PC-9 (cell line): Measurements from ENCODE around the gene TRAM2. TPM values are rescaled to one million over a fixed set of nuclear protein-coding genes. Genes with fewer than 3 reads are reported as not detected.

Experiments
- BruUV-seq: library from RNA; stranded (reverse); fragments of 400-500 nt; replicated peaks from 2 replicates; lab custom pipeline; 2021; lab: Mats Ljungman, UMichigan
- CTCF ChIA-PET: fragments of 300-600 bp; sonication (Branson Sonifier 250); formaldehyde crosslinking; loops from one replicate; lab custom pipeline; 2022; ENCODE audit warnings: antibody characterized with exemption; lab: Charles Lee
- POLR2A ChIA-PET: fragments of 300-600 bp; sonication (Branson Sonifier 250); formaldehyde crosslinking; loops from one replicate; lab custom pipeline; 2022; ENCODE audit warnings: antibody characterized with exemption; ENCODE audit not compliant: unreplicated experiment; lab: Charles Lee
- DNase-seq, 2 experiments: peaks; one replicate each; pipeline versions ENCODE4 v3.0.0 to v3.0.0-alpha.2; 2015 to 2022; ENCODE audit warnings: mixed read lengths in 1 of 2
- H2AFZ ChIP-seq: fragments of 200-600 bp; sonication (generic); 2 replicates; pipeline ENCODE4 v1.8.1; 2017; ENCODE audit warnings: antibody characterized with exemption
- H3F3A ChIP-seq: fragments of 200-600 bp; sonication (generic); 2 replicates; pipeline ENCODE4 v1.8.1; 2017; ENCODE audit warnings: antibody characterized with exemption, mild to moderate bottlenecking, low read depth; ENCODE audit not compliant: insufficient read depth
- H3K27ac ChIP-seq: fragments of 200-600 bp; sonication (generic); 2 replicates; pipeline ENCODE4 v1.6.1; 2016; ENCODE audit warnings: mixed run types
- H3K27me3 ChIP-seq: fragments of 200-600 bp; sonication (generic); 2 replicates; pipeline ENCODE4 v1.6.1; 2016; ENCODE audit warnings: low read depth, mixed run types; ENCODE audit not compliant: insufficient read depth
- H3K36me3 ChIP-seq: fragments of 200-600 bp; sonication (generic); 2 replicates; pipeline ENCODE4 v1.6.1; 2016; ENCODE audit warnings: low read depth, mixed run types
- H3K4me1 ChIP-seq: fragments of 200-600 bp; sonication (generic); replicated peaks from 2 replicates; pipeline ENCODE4 v1.6.1; 2016; ENCODE audit warnings: mixed run types; ENCODE audit not compliant: insufficient read depth
- H3K4me2 ChIP-seq: fragments of 200-600 bp; sonication (generic); 2 replicates; pipeline ENCODE4 v1.6.1; 2017; ENCODE audit warnings: mixed run types
- H3K4me3 ChIP-seq: fragments of 200-600 bp; sonication (generic); 2 replicates; pipeline ENCODE4 v1.6.1; 2016; ENCODE audit warnings: mixed run types
- H3K79me2 ChIP-seq: fragments of 200-600 bp; sonication (generic); 2 replicates; pipeline ENCODE4 v1.6.1; 2017; ENCODE audit warnings: low read depth, mixed run types
- H3K9me2 ChIP-seq: fragments of 200-600 bp; sonication (generic); 2 replicates; pipeline ENCODE4 v1.8.1; 2017; ENCODE audit warnings: mild to moderate bottlenecking; ENCODE audit not compliant: insufficient read depth
- H3K9me3 ChIP-seq: fragments of 200-600 bp; sonication (generic); 2 replicates; pipeline ENCODE4 v1.8.1; 2016; ENCODE audit warnings: low read depth; ENCODE audit not compliant: insufficient read depth
- H4K20me1 ChIP-seq: fragments of 200-600 bp; sonication (generic); 2 replicates; pipeline ENCODE4 v1.8.1; 2017; ENCODE audit not compliant: insufficient read depth
- EZH2 ChIP-seq: fragments of 200-600 bp; sonication (generic); IDR thresholded peaks from 2 replicates; pipeline ENCODE4 v1.8.0; 2017; ENCODE audit warnings: antibody characterized with exemption, low read depth
- intact Hi-C: fragments of 100-400 bp; cut with micrococcal nuclease; formaldehyde crosslinking; loops from one replicate; pipeline ENCODE4 v1.10.0; 2022; ENCODE audit not compliant: unreplicated experiment
- total RNA-seq: library from RNA; stranded (reverse); gene quantifications from 2 replicates; pipeline ENCODE4 v1.2.3, GENCODE V29; 2021
- TF ChIP-seq, protein P1 (sequence below): fragments of 200-600 bp; sonication (generic); conservative IDR thresholded peaks from 2 replicates; pipeline ENCODE4 v1.6.1; 2017; ENCODE audit warnings: mixed run types, antibody characterized with exemption, mild to moderate bottlenecking, moderate library complexity

The TRAM2 gene
- total RNA-seq, 1 experiment from 2014 or later, result 40.9 TPM

DNA sequence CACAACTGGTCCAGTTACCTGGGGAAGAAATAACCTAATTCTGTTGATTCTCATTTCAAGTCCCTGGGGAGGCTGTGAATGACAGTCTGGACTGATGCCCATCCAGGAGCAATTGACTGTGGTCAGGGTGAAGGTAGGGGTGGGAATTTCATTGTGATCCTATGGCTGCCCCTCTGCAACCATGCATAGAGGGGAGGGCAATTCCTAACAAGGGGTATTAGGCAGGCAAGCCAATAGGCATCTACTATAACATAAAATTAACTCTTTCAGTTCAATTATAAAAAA lies 44.0 kb upstream of the TRAM2 start:
- Histone ChIP-seq H3K27ac (no peak overlapping the region), H3F3A (no peaks in the 10 kb centered on the region), H3K4me3 (no peak overlapping the region), H3K9me3 (no peaks in the 10 kb centered on the region), H4K20me1 (no peaks in the 10 kb centered on the region), H3K36me3 (no peaks in the 10 kb centered on the region), H2AFZ (no peak overlapping the region), H3K9me2 (0 out of 2 replicates have a peak, but pooled peaks cover 4% of the 10 kb centered on the region), H3K79me2 (no peaks in the 10 kb centered on the region), H3K4me1 (no peaks in the 10 kb centered on the region), H3K4me2 (no peak overlapping the region), H3K27me3 (no peaks in the 10 kb centered on the region)
- POLR2A ChIA-PET, result no interaction called here
- intact Hi-C loops, result no loop called here
- CTCF ChIA-PET, result no interaction called here
- BruUV-seq, result no TSS peak
- no peak for TF ChIP-seq EZH2
- TF ChIP-seq, protein P1, sequence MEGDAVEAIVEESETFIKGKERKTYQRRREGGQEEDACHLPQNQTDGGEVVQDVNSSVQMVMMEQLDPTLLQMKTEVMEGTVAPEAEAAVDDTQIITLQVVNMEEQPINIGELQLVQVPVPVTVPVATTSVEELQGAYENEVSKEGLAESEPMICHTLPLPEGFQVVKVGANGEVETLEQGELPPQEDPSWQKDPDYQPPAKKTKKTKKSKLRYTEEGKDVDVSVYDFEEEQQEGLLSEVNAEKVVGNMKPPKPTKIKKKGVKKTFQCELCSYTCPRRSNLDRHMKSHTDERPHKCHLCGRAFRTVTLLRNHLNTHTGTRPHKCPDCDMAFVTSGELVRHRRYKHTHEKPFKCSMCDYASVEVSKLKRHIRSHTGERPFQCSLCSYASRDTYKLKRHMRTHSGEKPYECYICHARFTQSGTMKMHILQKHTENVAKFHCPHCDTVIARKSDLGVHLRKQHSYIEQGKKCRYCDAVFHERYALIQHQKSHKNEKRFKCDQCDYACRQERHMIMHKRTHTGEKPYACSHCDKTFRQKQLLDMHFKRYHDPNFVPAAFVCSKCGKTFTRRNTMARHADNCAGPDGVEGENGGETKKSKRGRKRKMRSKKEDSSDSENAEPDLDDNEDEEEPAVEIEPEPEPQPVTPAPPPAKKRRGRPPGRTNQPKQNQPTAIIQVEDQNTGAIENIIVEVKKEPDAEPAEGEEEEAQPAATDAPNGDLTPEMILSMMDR, result no peak
- no peak for DNase-seq

DNA sequence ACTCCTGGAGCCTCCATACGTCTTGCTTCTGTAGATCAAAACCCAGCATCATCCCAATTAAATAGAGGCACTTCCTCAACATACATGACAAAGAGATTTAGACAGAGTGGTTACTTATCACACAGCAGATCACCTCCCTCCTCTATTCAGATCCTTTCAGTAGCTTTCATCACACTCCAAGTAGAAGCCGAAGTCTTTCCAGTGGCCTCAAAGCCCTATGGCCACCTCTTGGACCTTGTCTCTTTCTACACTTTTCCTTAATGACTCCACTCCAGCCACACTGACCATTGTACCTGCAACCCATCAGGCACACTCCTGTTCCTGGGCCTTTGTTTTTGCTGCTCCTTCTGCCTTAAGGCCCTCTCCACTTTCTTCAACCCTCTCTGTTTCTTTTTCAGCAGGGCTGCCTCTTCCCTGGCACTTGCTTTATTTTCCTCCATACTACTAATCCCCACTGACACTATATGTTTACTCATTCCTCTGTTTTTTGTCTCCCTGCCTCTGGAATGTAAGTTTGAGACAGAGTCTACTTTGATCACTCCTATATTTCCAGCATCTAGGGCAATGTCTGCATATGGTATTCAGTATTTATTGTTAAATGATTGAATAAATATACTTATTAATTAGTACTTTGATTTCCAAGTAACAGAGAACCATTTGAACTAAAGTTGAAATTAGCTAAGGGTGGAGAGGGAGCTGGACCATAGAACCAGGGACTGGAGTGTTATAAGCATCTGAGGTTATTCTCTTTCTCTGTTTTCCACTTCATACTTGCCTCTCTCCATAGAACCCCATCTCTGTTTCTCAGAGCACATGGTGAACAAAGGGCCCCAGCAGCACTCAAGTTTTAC lies 43.4 kb upstream of the TRAM2 start:
- H3K27ac ChIP-seq, result no peak overlapping the region
- CTCF ChIA-PET, result no interaction called here
- POLR2A ChIA-PET, result no interaction called here
- TF ChIP-seq EZH2, result no peak
- TF ChIP-seq, protein P1, result no peak
- DNase-seq, result no peak
- H3K4me2 ChIP-seq, result no peak overlapping the region
- H3K4me3 ChIP-seq, result no peak overlapping the region
- H3K36me3 ChIP-seq, result no peaks in the 10 kb centered on the region
- H3K9me3 ChIP-seq, result no peaks in the 10 kb centered on the region
- no TSS peak for BruUV-seq
- H4K20me1 ChIP-seq, result no peaks in the 10 kb centered on the region
- H3K27me3 ChIP-seq, result no peaks in the 10 kb centered on the region
- H3K79me2 ChIP-seq, result no peaks in the 10 kb centered on the region
- 0 out of 2 replicates have a peak, but pooled peaks cover 4% of the 10 kb centered on the region for H3K9me2 ChIP-seq
- intact Hi-C loops, result no loop called here
- H3K4me1 ChIP-seq, result no peaks in the 10 kb centered on the region
- H3F3A ChIP-seq, result no peaks in the 10 kb centered on the region
- H2AFZ ChIP-seq, result no peak overlapping the region

DNA sequence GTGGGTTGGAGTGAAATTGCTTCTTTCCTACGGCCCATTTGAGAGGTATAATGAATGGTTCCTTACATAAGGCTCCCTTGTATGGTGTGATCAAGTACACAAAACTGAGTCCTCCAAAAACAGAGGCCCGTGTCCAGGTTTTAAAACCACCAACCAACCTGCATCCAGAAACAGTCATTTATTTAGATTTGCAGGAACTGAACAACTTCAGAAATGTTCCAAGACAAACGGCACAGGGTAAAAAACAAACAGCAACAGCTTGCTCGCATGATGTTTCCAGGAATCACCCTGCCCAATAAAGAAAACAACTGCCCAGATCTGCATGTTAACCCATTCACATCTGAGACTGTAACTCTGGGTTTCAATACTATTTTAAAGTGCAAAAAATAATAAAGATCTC lies 40.2 kb upstream of the TRAM2 start:
- no TSS peak for BruUV-seq
- no peaks in the 10 kb centered on the region for H3K27me3 ChIP-seq
- ChIA-PET CTCF (no interaction called here), POLR2A (no interaction called here)
- TF ChIP-seq EZH2, result no peak
- H4K20me1 ChIP-seq, result no peaks in the 10 kb centered on the region
- intact Hi-C loops, result no loop called here
- no peaks in the 10 kb centered on the region for H3K36me3 ChIP-seq
- H3K4me1 ChIP-seq, result peaks cover 4% of the 10 kb centered on the region; the same call in 1 of the 2 replicates
- no peaks in the 10 kb centered on the region for H3K9me3 ChIP-seq
- H2AFZ ChIP-seq, result no peak overlapping the region
- no peaks in the 10 kb centered on the region for H3K79me2 ChIP-seq
- DNase-seq, result no peak
- no peaks in the 10 kb centered on the region for H3F3A ChIP-seq
- no peak overlapping the region for H3K4me2 ChIP-seq
- H3K9me2 ChIP-seq, result no peaks in the 10 kb centered on the region
- no peak overlapping the region for H3K27ac ChIP-seq
- H3K4me3 ChIP-seq, result no peak overlapping the region
